AG04450 (cell line): ENCODE results near the gene TJP2. TPM values are rescaled to one million over a fixed set of nuclear protein-coding genes. Genes with fewer than 3 reads are reported as not detected.
A peak's percentile ranks its signal among the peaks of the same experiment; 100 is the strongest.

ENCODE experiments used
- CTCF ChIA-PET: fragments of 300-600, 350-600 bp; formaldehyde crosslinking; extraction: SDS; loops from one replicate; lab custom pipeline; 2022; ENCODE audit warnings: antibody characterized with exemption, inconsistent platforms; lab: Charles Lee
- POLR2A ChIA-PET: fragments of 350-600 bp; formaldehyde crosslinking; extraction: SDS; loops from one replicate; lab custom pipeline; 2021; ENCODE audit warnings: antibody characterized with exemption, inconsistent platforms; lab: Yijun Ruan, JAX
- DNase-seq: peaks from one replicate; pipeline ENCODE4 v3.0.0-alpha.2; 2011; ENCODE audit warnings: low read depth, low spot score
- H3K27ac ChIP-seq: one replicate; pipeline ENCODE4 v1.5.1; 2012; ENCODE audit warnings: low read depth, low read length, control low read depth
- H3K27me3 ChIP-seq: one replicate; pipeline ENCODE4 v1.6.0; 2012; ENCODE audit warnings: low read length; ENCODE audit not compliant: control insufficient read depth, insufficient read depth
- H3K4me3 ChIP-seq: 2 replicates; pipeline ENCODE4 v1.5.1; 2011; ENCODE audit warnings: mild to moderate bottlenecking, low read depth, low read length, control low read depth
- H3K9me3 ChIP-seq: 2 replicates; pipeline ENCODE4 v1.5.1; 2012; ENCODE audit warnings: low read length; ENCODE audit not compliant: control insufficient read depth, insufficient read depth
- polyA plus RNA-seq: library from polyadenylated mRNA; depleted of rRNA; stranded (reverse); fragments of >200 nt; gene quantifications from 2 replicates; pipeline ENCODE4 v1.2.3, GENCODE V29; 2011
- TF ChIP-seq, protein P1 (sequence below): IDR thresholded peaks from 2 replicates; pipeline ENCODE4 v1.5.1; 2011; ENCODE audit warnings: low read depth, low read length, control low read depth, inconsistent platforms

The TJP2 gene
- polyA plus RNA-seq, 1 experiment = 50.0 TPM

DNA sequence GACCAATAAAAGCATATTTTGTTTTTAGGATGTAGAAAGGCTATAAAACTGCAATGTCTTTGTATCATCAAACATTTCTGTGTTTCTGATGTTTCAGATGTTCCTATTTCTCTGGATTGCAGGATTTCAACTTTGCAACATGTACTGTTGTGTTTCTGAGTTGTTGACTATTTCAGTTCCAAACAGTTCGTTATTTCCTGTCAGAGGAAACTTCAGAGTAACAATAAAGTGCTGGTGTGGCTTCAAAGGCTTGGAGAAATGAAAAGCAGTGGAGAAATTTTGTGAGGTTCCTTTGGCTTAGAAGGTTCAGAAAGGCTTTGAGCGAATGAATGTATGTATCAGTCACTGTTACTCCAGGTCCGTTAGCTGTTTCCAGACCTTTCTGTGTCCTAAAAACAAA is 17.2 kb downstream of the TJP2 start:
- Histone ChIP-seq H3K9me3 (no peaks in the 10 kb centered on the region), H3K4me3 (no peak overlapping the region), H3K27ac (no peak overlapping the region), H3K27me3 (no peaks in the 10 kb centered on the region)
- POLR2A ChIA-PET = interaction anchor here (0.7 kb wide), 1 partner anchor 131 kb away, joined by 4 read pairs; no protein-coding TSS in a partner anchor
- CTCF ChIA-PET = interaction anchor here (0.9 to 11.6 kb wide), 9 partner anchors 10 to 156 kb away, joined by 3 to 324 read pairs (median 4); partner anchors contain the start of gene FXN
- TF ChIP-seq, protein P1, sequence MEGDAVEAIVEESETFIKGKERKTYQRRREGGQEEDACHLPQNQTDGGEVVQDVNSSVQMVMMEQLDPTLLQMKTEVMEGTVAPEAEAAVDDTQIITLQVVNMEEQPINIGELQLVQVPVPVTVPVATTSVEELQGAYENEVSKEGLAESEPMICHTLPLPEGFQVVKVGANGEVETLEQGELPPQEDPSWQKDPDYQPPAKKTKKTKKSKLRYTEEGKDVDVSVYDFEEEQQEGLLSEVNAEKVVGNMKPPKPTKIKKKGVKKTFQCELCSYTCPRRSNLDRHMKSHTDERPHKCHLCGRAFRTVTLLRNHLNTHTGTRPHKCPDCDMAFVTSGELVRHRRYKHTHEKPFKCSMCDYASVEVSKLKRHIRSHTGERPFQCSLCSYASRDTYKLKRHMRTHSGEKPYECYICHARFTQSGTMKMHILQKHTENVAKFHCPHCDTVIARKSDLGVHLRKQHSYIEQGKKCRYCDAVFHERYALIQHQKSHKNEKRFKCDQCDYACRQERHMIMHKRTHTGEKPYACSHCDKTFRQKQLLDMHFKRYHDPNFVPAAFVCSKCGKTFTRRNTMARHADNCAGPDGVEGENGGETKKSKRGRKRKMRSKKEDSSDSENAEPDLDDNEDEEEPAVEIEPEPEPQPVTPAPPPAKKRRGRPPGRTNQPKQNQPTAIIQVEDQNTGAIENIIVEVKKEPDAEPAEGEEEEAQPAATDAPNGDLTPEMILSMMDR = no peak
- no peak for DNase-seq

DNA sequence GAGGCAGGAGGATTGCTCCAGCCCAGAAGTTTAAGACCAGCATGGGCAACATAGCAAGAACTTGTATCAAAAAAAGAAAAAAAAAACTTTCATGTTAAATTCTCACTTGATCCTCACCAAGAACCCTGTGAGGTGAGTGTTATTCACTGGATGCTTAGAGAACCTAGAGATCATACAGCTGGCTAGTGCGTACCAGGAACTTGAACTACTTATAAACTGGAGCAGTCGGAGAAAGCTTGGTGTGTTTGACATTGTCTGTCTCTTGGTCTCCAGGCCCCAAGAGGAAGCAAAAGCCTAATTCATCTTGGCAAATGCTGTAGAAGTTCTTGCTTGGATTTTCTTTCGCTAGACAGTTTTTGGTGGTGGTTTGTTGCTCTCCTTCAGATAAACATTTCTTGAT is 18.1 kb downstream of the TJP2 start:
- Histone ChIP-seq H3K4me3 (no peak overlapping the region), H3K27ac (no peak overlapping the region), H3K9me3 (no peaks in the 10 kb centered on the region), H3K27me3 (no peaks in the 10 kb centered on the region)
- DNase-seq = no peak
- CTCF ChIA-PET = interaction anchor here (1.0 to 11.6 kb wide), 17 partner anchors 9 to 157 kb away, joined by 3 to 324 read pairs (median 12); partner anchors contain the start of gene FXN
- POLR2A ChIA-PET = no interaction called here
- TF ChIP-seq, protein P1 = no peak

DNA sequence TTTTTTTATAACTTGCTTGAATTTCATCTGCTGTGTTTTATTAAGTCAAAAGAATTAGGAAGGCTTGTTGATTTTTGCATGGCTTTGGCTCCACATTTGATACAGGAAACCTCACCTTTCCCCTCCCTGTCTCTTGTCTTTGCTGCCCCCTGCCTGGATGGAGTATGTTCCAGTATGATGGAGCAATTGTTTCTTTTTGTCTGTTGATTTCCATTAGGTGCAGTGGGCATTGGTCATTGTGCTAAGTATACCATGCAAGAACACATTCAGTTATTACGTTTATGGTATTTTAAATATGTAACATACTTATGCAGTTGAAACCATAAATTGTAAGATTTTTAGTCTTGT is 19.6 kb downstream of the TJP2 start:
- TF ChIP-seq, protein P1 = peak; percentile 13; the same call in 1 of the 2 replicates
- Histone ChIP-seq H3K27ac (no peak overlapping the region), H3K27me3 (no peaks in the 10 kb centered on the region), H3K4me3 (no peak overlapping the region), H3K9me3 (no peaks in the 10 kb centered on the region)
- POLR2A ChIA-PET = interaction anchor here (0.6 to 0.8 kb wide), 2 partner anchors 54 to 140 kb away, joined by 3 read pairs; no protein-coding TSS in a partner anchor
- no peak for DNase-seq
- CTCF ChIA-PET = interaction anchor here (0.6 to 11.6 kb wide), 50 partner anchors 7 to 610 kb away, joined by 3 to 324 read pairs (median 6); partner anchors contain the start of gene FXN

DNA sequence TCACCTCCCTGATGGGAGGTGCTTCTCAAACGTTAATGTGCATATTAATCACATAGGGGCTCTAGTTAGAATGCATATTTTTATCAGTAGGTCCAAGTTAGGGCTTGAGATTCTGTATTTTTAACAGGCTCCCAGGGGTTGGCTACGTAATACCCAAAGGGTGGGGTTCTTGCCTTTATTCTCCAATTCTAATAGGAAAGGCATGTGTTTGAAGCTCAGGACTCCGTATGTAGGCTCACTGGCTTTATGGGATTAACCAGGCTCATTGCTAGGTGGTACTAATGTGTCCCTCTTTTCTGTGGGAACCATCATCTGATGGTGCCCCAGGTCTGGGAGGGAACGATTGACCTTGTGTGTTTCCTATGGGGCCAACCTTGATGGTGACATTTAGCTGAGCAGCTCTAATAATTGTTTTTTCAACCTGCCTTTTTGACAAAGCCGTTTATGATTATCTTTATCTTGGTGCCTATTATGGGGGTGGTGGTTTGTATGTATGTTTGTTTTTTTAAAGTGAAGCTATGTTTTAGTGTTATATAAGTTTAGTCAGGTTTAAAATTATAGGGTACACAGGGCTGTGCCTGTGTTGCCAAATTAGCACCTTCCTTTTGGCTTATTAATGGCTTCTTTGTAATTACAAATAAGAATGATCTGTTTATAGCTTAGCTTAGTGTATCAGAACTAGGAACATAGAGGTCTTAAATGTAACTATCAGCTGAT is 20.8 kb downstream of the TJP2 start:
- ChIA-PET CTCF (interaction anchor here (0.9 to 11.6 kb wide), 12 partner anchors 8 to 160 kb away, joined by 3 to 324 read pairs (median 10); partner anchors contain the start of gene FXN), POLR2A (interaction anchor here (0.5 kb wide), 1 partner anchor 9 kb away, joined by 3 read pairs; no protein-coding TSS in a partner anchor)
- H3K4me3 ChIP-seq = no peak overlapping the region
- H3K27ac ChIP-seq = no peak overlapping the region
- H3K9me3 ChIP-seq = no peaks in the 10 kb centered on the region
- no peaks in the 10 kb centered on the region for H3K27me3 ChIP-seq
- DNase-seq = no peak
- TF ChIP-seq, protein P1 = no peak

DNA sequence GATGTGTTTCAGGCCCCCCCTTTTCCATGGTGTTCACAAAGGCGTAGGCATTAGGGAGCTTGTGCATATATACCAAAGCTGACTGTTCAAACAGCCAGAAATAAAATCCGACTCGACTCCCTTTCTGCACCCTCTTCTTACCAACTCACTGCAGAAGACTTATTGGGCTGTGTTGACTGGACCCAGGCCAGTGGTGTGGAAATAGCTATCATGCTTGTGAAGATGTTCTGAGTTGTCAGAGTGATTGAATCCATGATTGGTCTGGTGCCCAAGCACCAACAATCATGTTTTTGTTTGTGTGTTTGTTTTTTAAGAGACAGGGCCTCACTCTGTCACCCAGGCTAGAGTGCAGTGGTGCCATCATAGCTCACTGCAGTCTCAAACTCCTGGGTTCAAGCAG is 21.6 kb downstream of the TJP2 start:
- H3K4me3 ChIP-seq = no peak overlapping the region
- no peak overlapping the region for H3K27ac ChIP-seq
- TF ChIP-seq, protein P1 = no peak
- CTCF ChIA-PET = interaction anchor here (0.9 to 11.6 kb wide), 9 partner anchors 9 to 161 kb away, joined by 3 to 324 read pairs (median 6); partner anchors contain the start of gene FXN
- no peaks in the 10 kb centered on the region for H3K9me3 ChIP-seq
- no peak for DNase-seq
- POLR2A ChIA-PET = no interaction called here
- H3K27me3 ChIP-seq = no peaks in the 10 kb centered on the region
